K562 (cell line): ENCODE measurements around the gene NUP98. TPM values are rescaled to one million over a fixed set of nuclear protein-coding genes. Genes with fewer than 3 reads are reported as not detected.
A peak's percentile ranks its signal among the peaks of the same experiment; 100 is the strongest.
"Not testable (repeated sequence)": the region's sequence is repeated elsewhere in the genome, so short reads cannot be mapped to it uniquely, and the experiment has no call there.

ENCODE experiments used
- ATAC-seq: fragments of 200-7000 bp; cut with Tn5 transposase; 3 replicates; pipeline ENCODE4 v1.9.1; 2020; ENCODE audit warnings: moderate library complexity
- BruUV-seq: library from RNA; stranded (reverse); fragments of 400-500 nt; replicated peaks from 2 replicates; lab custom pipeline; 2021; lab: Mats Ljungman, UMichigan
- CTCF ChIA-PET: fragments of 300-600 bp; formaldehyde crosslinking; extraction: SDS; loops from one replicate; lab custom pipeline; 2021; ENCODE audit warnings: low intra/inter-chr PET ratio; lab: Yijun Ruan, JAX
- POLR2A ChIA-PET: fragments of 300-600, 350-650 bp; sonication (Branson Sonifier 250); formaldehyde crosslinking; extraction: SDS; loops from one replicate; lab custom pipeline; 2021; ENCODE audit warnings: antibody characterized with exemption, inconsistent platforms; lab: Yijun Ruan, JAX
- DNase-seq, 4 experiments: peaks; one replicate each; pipeline versions ENCODE4 v3.0.0 to v3.0.0-alpha.2; 2011 to 2018; ENCODE audit warnings: low spot score in 3 of 4, mixed read lengths in 3 of 4; ENCODE audit errors: extremely low read depth in 1 of 4
- FAIRE-seq: peaks from 2 replicates; lab custom pipeline; 2011; peaks lifted over from hg19 to GRCh38; lab: Jason Lieb, UNC
- H2AFZ ChIP-seq: 2 replicates; pipeline ENCODE4 v1.6.0; 2011; ENCODE audit warnings: low read depth, low read length, control low read depth, inconsistent platforms
- H3K27ac ChIP-seq: fragments of 200-600 bp; 3 replicates; pipeline ENCODE4 v1.8.0; 2011; ENCODE audit warnings: low read depth, mild to moderate bottlenecking, control low read depth, inconsistent platforms, low read length, moderate library complexity, mixed read lengths; ENCODE audit errors: extremely low read depth
- H3K27me3 ChIP-seq, 2 experiments: fragments of 300-600 bp in 1 of 2; 2 replicates in 1 of 2; 3 replicates in 1 of 2; pipeline versions ENCODE4 v1.6.0 to v1.8.0; 2011; ENCODE audit warnings: inconsistent platforms in 2 of 2, low read length in 2 of 2, mild to moderate bottlenecking in 1 of 2, mixed read lengths in 1 of 2, moderate library complexity in 1 of 2; ENCODE audit not compliant: control insufficient read depth in 2 of 2, insufficient read depth in 2 of 2
- H3K36me3 ChIP-seq: fragments of 300-600 bp; 3 replicates; pipeline ENCODE4 v1.8.0; 2011; ENCODE audit warnings: mild to moderate bottlenecking, low read length, inconsistent platforms; ENCODE audit not compliant: control insufficient read depth, insufficient read depth
- H3K4me1 ChIP-seq, 2 experiments: fragments of 200-600 bp in 1 of 2; replicated peaks in 1 of 2; 2 replicates in 1 of 2; 3 replicates in 1 of 2; pipeline versions ENCODE4 v1.5.1 to v1.8.0; 2011; ENCODE audit warnings: inconsistent platforms in 2 of 2, low read length in 2 of 2, mild to moderate bottlenecking in 1 of 2, mixed read lengths in 1 of 2, moderate library complexity in 1 of 2; ENCODE audit not compliant: control insufficient read depth in 2 of 2, insufficient read depth in 2 of 2
- H3K4me2 ChIP-seq: 2 replicates; pipeline ENCODE4 v1.6.1; 2011; ENCODE audit warnings: low read length, control low read depth, inconsistent platforms, mixed read lengths; ENCODE audit not compliant: insufficient read depth
- H3K4me3 ChIP-seq: fragments of 200-600 bp; sonication (generic), shearing (Covaris generic); 2 replicates; pipeline ENCODE4 v1.5.1; 2016; ENCODE audit warnings: control low read depth, inconsistent platforms
- H3K79me2 ChIP-seq: fragments of 200-600 bp; 3 replicates; pipeline ENCODE4 v1.8.0; 2011; ENCODE audit warnings: low read length, inconsistent platforms; ENCODE audit not compliant: control insufficient read depth, insufficient read depth
- H3K9ac ChIP-seq, 2 experiments: 2 replicates each; pipeline versions ENCODE4 v1.6.0 to v1.6.1; 2011; ENCODE audit warnings: low read depth in 2 of 2, low read length in 2 of 2, control low read depth in 1 of 2, inconsistent platforms in 1 of 2, mild to moderate bottlenecking in 1 of 2, mixed read lengths in 1 of 2; ENCODE audit not compliant: insufficient read depth in 1 of 2
- H3K9me1 ChIP-seq: one replicate; pipeline ENCODE4 v1.6.0; 2011; ENCODE audit warnings: inconsistent platforms, mild to moderate bottlenecking, low read length, moderate library complexity; ENCODE audit not compliant: control insufficient read depth, insufficient read depth
- H3K9me3 ChIP-seq: replicated peaks from 2 replicates; pipeline ENCODE4 v1.5.1; 2011; ENCODE audit warnings: low read depth, low read length, inconsistent platforms; ENCODE audit not compliant: control insufficient read depth, insufficient read depth
- H4K20me1 ChIP-seq: replicated peaks from 2 replicates; pipeline ENCODE4 v1.6.1; 2011; ENCODE audit warnings: low read length, inconsistent platforms, mixed read lengths; ENCODE audit not compliant: control insufficient read depth, insufficient read depth
- CTBP1 ChIP-seq: fragments of 450-650 bp; IDR thresholded peaks from 2 replicates; pipeline ENCODE4 v1.6.1; 2016; ENCODE audit warnings: borderline replicate concordance
- GATA2 ChIP-seq: sonication (generic); formaldehyde crosslinking; IDR thresholded peaks from 2 replicates; pipeline ENCODE4 v1.4.0; 2020; ENCODE audit warnings: mild to moderate bottlenecking, missing genetic modification reagents
- PKNOX1 ChIP-seq: fragments of 450-650 bp; IDR thresholded peaks from 2 replicates; pipeline ENCODE4 v1.6.1; 2016
- TOE1 ChIP-seq, 2 experiments: fragments of 450-650 bp in 1 of 2; sonication (generic) in 1 of 2; formaldehyde crosslinking in 1 of 2; IDR thresholded peaks; 2 replicates each; pipeline versions ENCODE4 v1.7.1 to v1.8.0; 2016 to 2022; ENCODE audit warnings: borderline replicate concordance in 2 of 2, mild to moderate bottlenecking in 2 of 2, antibody characterized with exemption in 1 of 2, inconsistent platforms in 1 of 2, low read depth in 1 of 2, missing genetic modification reagents in 1 of 2, moderate library complexity in 1 of 2
- ZNF263 ChIP-seq: sonication (generic); formaldehyde crosslinking; IDR thresholded peaks from 2 replicates; pipeline ENCODE4 v1.8.0; 2022; ENCODE audit warnings: mild to moderate bottlenecking, missing genetic modification reagents, borderline replicate concordance
- WGBS: fragments of 100-300 bp; shearing (Covaris generic); methylation state at CpG from one replicate; pipeline ENCODE4 v1.1.6; 2016; ENCODE audit warnings: low coverage, mixed read lengths; ENCODE audit not compliant: insufficient coverage; ENCODE audit errors: missing lambda C conversion rate; 5-methylcytosine and 5-hydroxymethylcytosine counted together
- in situ Hi-C: fragments of 300-500 bp; cut with MboI; formaldehyde crosslinking; loops from 4 replicates; pipeline ENCODE4 v1.15.0; 2018; ENCODE audit warnings: inconsistent platforms, mixed read lengths
- intact Hi-C: fragments of 100-400 bp; cut with micrococcal nuclease; formaldehyde crosslinking; loops from 2 replicates; pipeline ENCODE4 v1.14.2; 2022
- polyA plus RNA-seq, 8 experiments: library from polyadenylated mRNA; depleted of rRNA in 4 of 8; stranded (reverse) in 5 of 8; unstranded in 3 of 8; fragments of >200 nt; fragmentation: Nextera tagmentation in 2 of 8; fragmentation: Illumina TruSeq in 1 of 8; extraction: Ambion mirVana in 2 of 8; extraction: Trizol in 1 of 8; gene quantifications; 2 replicates each; pipeline versions ENCODE4 v1.2.1 to v1.2.3, GENCODE V29; 2011 to 2014; ENCODE audit warnings: inconsistent platforms in 1 of 8, missing spikeins in 1 of 8
- total RNA-seq, 7 experiments: library from RNA; depleted of rRNA in 6 of 7; stranded (reverse); fragments of >200 nt in 6 of 7; fragmentation: Illumina TruSeq in 2 of 7; extraction: Trizol in 2 of 7; gene quantifications; 2 replicates each; pipeline versions ENCODE4 v1.2.1 to v1.2.3, GENCODE V29; 2011 to 2021; ENCODE audit warnings: low replicate concordance in 1 of 7

Gene NUP98
- total and polyA plus RNA-seq, 9 of the 15 experiments (the other 6 are each of a cell fraction or from before 2014, with no cell fraction given): 45.1 to 196 (median 130) TPM

- H3K9ac ChIP-seq; H3K27me3 ChIP-seq; ATAC-seq; H3K27ac ChIP-seq; H3K9me3 ChIP-seq; BruUV-seq; H3K4me3 ChIP-seq; CTCF ChIA-PET; H3K79me2 ChIP-seq; H4K20me1 ChIP-seq; H3K9me1 ChIP-seq; FAIRE-seq; intact Hi-C loops; H3K36me3 ChIP-seq; POLR2A ChIA-PET; TF ChIP-seq TOE1 (CRISPR knock-in tag; IDR thresholded peaks at IDR 0.05; ENCODE audit: borderline replicate concordance, low read depth): not testable (repeated sequence)
- peak overlapping the region; percentile 72 for H2AFZ ChIP-seq
- TF ChIP-seq TOE1 (IDR thresholded peaks at IDR 0.05; ENCODE audit: borderline replicate concordance) (0 out of 2 replicates have a peak, but pooled peaks have one; percentile 14), CTBP1 (0 out of 2 replicates have a peak, but pooled peaks have one; percentile 15), PKNOX1 (0 out of 2 replicates have a peak, but pooled peaks have one; percentile 10), GATA2 (CRISPR knock-in tag) (0 out of 2 replicates have a peak, but pooled peaks have one; percentile 33), ZNF263 (CRISPR knock-in tag) (peak; percentile 95)
- H3K4me1 ChIP-seq: peaks cover 7 to 12% of the 10 kb centered on the region in 2 experiments; a peak in 4 of 5 replicates
- 0% methylated on average over 8 of the region's 9 CpGs for WGBS
- DNase-seq: peak in 1 of 4 experiments; percentile 34
- in situ Hi-C loops: loop anchor here (5.0 kb wide), 1 partner anchor 1513 kb away; no protein-coding TSS in a partner anchor
- peak overlapping the region; percentile 70 for H3K4me2 ChIP-seq
Measured at GRCh38 chr11:3649374-3649773, 148.0 kb downstream of the NUP98 start.
